HL-60/S4 (cell line): ENCODE data around the gene CDKAL1.

Experiments used
- in situ Hi-C: fragments of 300-500 bp; cut with MboI; formaldehyde crosslinking; loops from 2 replicates; pipeline ENCODE4 v1.14.3; 2022; ENCODE audit warnings: low sequenced_read_pairs

CDKAL1 gene

GRCh38 chr6:21263531-21264287, 729.5 kb downstream of the CDKAL1 start:
- in situ Hi-C loops = no loop called here

- in situ Hi-C loops = no loop called here
These were observed 730.2 kb downstream of the CDKAL1 start for GRCh38 chr6:21264288-21265033.

GRCh38 chr6:21265034-21265729, 730.9 kb downstream of the CDKAL1 start:
- in situ Hi-C loops = no loop called here

- in situ Hi-C loops = no loop called here
These were observed 731.4 kb downstream of the CDKAL1 start for GRCh38 chr6:21265730-21266044.

GRCh38 chr6:21270636-21271201, 736.5 kb downstream of the CDKAL1 start:
- in situ Hi-C loops = no loop called here

GRCh38 chr6:21271428-21272155, 737.3 kb downstream of the CDKAL1 start:
- in situ Hi-C loops = no loop called here

- in situ Hi-C loops = no loop called here
These were observed 739.2 kb downstream of the CDKAL1 start for GRCh38 chr6:21273451-21273850.

- in situ Hi-C loops = no loop called here
These were observed 740.6 kb downstream of the CDKAL1 start for GRCh38 chr6:21274851-21275250.

GRCh38 chr6:21277601-21278374, 743.5 kb downstream of the CDKAL1 start:
- in situ Hi-C loops = no loop called here

GRCh38 chr6:21278375-21278745, 744.1 kb downstream of the CDKAL1 start:
- in situ Hi-C loops = no loop called here

- in situ Hi-C loops = no loop called here
These were observed 745.4 kb downstream of the CDKAL1 start for GRCh38 chr6:21279619-21280018.

- in situ Hi-C loops = no loop called here
These were observed 747.1 kb downstream of the CDKAL1 start for GRCh38 chr6:21281366-21281765.
